ENCODE results near the gene RSPRY1.
"Not testable (repeated sequence)": the region's sequence is repeated elsewhere in the genome, so short reads cannot be mapped to it uniquely, and the experiment has no call there.

RSPRY1 gene

DNA sequence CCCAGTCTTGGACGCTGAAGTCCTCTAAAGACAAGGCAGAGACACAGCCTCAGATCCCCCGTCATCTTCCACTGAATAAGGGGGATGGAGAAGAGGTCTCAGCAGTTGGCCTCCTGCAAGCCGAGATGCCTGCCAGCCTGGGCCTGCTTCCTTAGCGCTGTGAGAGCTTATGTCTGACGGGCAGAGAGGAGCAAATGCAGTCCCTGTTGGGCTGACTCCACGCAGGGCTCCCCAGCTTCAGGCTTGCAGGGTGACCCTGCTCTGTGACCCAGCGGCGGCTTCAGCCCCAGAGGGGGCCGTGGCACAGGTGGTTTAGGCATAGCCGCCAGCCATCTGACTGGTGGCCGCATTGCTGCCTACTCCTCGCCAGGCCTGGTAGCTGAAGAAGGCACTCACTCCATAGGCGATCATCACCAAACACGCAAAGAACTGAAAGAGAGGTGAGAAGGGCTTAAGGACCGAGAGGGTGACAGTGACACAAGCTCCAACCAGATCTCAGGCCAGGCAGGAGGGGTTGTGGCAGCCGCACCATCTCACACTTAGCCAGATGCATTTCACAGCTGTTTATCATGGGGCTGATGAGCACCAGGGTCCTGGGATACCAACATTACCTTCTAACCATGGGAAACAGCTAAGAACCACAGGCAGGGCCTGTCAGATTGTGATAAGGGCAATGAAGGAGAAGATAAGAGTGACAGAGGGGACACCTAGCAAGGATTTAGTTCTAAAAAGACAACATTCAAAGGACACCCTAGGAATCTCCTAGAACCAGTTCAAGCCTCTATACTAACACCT is 70.7 kb downstream of the RSPRY1 start:
- no peak for DNase-seq

- no peak for DNase-seq
Observed at GRCh38 chr16:57257455-57258070, 71.4 kb downstream of the RSPRY1 start.

- DNase-seq, result no peak
Observed at GRCh38 chr16:57258226-57258909, 72.2 kb downstream of the RSPRY1 start.

DNA sequence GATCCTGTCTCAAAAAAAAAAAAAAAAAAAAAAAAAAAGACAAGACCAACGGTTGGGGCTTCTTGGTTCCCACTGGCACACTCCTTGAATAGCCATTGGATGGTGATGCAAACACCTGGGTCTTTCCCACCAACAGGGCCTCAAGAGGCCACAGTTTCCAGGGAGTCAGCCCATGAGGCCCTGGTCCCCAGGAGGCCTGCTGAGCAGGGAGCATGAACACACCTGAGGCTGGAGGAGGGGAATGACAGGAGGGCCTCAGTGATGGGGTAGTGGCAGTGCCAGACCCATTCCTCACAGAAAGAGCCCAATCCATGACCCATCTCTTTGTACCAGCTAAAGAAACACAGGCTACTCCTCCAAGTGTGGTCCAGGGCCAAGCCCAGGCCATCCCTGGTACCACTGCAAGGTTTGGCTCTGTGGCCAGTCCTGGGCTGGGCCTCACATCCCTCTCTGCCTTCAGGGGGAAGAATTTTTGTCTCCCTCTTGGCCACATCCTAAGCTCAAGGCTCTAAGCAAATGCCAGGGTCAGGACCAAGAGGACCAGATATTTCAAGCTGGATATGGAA is 72.9 kb downstream of the RSPRY1 start:
- no peak for DNase-seq

DNA sequence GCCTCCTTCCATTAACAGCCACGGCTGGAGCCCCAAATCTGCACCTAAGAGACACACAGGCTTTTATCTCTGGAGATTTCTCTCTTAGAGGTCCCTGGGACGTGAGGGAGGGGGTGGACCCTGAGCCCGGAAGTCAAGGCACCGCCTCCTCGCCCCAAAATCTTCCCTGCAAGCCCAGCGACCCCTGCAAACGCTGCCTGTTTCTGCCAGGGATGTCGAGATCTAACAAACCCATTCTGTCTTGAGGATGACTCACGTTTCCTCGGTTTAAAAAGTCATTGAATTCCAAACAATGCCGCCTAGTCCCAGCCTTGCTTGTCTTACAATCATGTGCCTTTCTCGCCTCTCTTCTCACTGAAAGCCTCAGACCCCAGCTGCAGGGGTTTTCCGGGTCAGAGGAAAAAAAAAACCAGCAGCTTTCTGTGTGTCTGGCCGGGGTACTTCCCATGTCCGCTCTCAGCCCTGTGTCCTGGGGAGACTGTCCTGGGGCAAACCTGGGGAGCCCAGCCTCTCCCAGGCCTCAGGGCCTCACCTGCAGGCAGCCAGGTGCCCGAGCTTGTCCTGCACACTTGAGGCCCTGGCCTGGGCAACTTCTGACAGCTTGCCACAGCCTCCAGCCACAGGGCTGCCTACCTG is 74.3 kb downstream of the RSPRY1 start:
- no peak for DNase-seq

DNA sequence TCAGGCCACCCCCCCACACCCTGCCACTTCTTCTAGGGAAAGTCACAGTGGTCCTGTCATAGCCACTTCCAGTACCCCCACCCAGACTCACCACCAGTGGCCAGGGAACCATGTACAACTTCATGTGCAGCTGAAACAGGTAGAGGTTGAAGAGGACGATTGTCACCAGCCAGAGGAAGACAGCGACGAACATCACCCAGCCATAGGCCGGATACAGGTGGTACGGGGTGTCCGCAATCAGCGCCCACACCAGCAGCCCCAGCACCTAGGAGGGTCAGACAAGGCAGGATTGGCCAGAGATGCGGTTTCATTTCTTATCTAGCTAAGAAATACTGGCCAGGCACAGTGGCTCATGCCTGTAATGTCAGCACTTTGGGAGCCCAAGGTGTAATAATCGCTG is 75.7 kb downstream of the RSPRY1 start:
- DNase-seq, result no peak

- DNase-seq, result no peak
Observed at GRCh38 chr16:57262841-57263540, 76.9 kb downstream of the RSPRY1 start.

GRCh38 chr16:57263541-57264351 is 77.6 kb downstream of the RSPRY1 start:
- DNase-seq, result no peak

- no peak for DNase-seq
Observed at GRCh38 chr16:57264381-57264780, 78.3 kb downstream of the RSPRY1 start.

DNA sequence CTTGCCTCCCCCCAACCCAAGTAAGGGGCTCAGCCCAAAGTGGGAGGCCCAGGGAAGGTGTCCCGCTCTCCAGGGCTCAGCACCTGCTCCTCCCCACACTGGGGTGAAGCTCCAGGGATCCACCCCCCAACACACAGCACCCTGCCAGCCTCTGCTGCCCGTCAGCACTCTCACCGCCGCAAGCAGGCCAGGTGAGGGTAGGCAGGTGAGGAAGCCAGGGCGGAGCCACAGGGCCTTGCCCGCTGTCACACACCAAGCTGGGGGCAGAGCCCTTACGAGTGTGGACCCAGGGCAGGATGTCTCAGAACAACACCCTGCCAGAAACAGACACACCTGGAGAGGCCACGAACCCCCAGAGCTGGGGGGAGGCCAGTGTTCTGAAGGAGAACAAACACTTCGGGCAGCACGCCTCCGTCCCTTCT is 78.8 kb downstream of the RSPRY1 start:
- DNase-seq, result no peak

GRCh38 chr16:57265850-57266530 is 79.9 kb downstream of the RSPRY1 start:
- DNase-seq, result no peak

DNA sequence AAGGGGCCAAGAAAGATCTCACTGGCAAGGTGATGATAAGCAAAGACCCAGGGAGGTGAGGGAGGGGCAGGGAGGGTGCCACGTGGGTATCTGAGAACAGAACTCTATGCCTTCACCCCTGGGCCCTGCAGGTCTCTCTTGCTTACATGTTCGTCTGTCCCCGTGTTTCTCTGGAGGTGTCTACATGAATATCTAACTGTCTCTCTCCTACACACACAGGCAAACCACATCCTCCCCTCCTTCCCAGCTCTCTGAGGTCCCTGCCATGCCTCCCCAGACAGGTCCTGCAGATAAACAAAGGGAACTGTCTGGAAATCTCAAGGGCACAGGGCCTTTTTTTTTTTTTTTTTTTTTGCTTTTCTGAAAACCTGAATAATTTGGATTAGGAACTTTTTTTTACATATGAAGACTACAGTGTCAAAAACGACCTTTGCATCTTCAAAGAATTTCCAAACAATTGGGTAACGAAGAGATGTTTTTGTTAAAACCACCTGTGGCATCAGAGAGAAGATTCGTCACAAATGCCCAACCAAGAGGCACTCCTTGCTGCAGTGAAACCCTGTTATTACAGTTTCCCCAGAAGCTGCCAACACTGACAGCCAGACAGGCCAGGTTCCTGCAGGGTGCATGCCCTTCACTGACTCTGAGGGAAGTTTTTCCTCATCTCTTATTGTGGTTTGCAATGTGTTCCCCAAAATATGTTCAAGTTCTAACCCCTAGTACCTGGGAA is 80.6 kb downstream of the RSPRY1 start:
- DNase-seq, result no peak

- not testable (repeated sequence) for DNase-seq
Observed at GRCh38 chr16:57267343-57267742, 81.2 kb downstream of the RSPRY1 start.

- no peak for DNase-seq
Observed at GRCh38 chr16:57268804-57269800, 83.0 kb downstream of the RSPRY1 start.

GRCh38 chr16:57270221-57271062 is 84.3 kb downstream of the RSPRY1 start:
- DNase-seq, result no peak

DNA sequence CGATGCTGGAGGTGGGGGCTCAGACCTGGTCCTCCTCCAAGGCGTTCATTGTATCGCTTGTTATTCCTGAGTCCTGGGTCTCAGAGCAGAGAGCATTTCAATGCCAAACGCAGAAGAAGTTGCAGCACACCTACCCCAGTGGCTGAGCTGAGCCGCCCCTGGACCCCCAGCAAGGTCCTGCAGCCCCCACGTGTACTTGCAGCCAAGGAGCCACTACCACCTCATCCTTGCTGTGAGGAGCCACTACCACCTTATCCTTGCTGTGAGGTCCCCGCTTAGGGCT is 84.9 kb downstream of the RSPRY1 start:
- no peak for DNase-seq

DNA sequence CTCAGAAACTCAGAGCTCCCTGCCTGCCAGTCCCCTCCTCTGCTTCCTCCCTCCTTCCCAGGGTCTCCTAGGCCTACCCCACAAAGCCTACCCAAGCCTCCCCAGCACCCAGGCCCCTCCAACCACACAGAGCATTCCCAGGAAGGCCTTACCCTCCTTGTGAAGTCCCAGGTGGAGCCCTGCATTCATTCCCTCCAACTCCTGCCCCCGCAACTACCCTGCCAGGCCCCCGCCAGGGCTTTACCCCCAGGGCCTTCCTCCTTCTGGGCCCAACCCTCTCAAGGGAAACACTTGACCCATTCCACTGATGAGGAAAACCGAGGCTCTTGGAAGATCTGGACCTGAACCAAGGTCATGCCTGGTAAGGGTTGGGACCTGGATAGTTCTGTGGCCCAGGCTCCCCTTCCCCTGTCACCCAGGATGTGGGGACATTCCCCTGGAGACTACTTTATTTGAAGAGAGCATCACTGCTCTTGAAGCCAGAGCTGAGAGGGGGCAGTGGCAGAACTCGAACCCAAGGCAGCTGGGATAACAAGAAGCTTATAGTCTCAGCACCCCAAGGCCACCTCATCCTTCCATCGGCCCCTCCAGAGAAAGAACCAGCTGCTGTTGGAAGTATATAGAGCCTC is 85.9 kb downstream of the RSPRY1 start:
- no peak for DNase-seq

GRCh38 chr16:57273359-57273758 is 87.2 kb downstream of the RSPRY1 start:
- no peak for DNase-seq
